HepG2 (cell line): ENCODE data around the gene NEUROG2. TPM values are rescaled to one million over a fixed set of nuclear protein-coding genes. Genes with fewer than 3 reads are reported as not detected.

Experiments
- HNRNPUL1 ChIP-seq: fragments of 200-400 bp; formaldehyde crosslinking; IDR thresholded peaks from 2 replicates; pipeline ENCODE4 v1.6.1; 2017; ENCODE audit warnings: low read depth, mild to moderate bottlenecking, low read length, moderate library complexity
- TBX3 ChIP-seq: fragments of 450-650 bp; IDR thresholded peaks from 2 replicates; pipeline ENCODE4 v1.6.1; 2017; ENCODE audit warnings: antibody characterized with exemption, mild to moderate bottlenecking, inconsistent platforms, borderline replicate concordance
- ZC3H13 ChIP-seq: sonication (generic); formaldehyde crosslinking; IDR thresholded peaks from 2 replicates; pipeline ENCODE4 v1.8.1; 2023; ENCODE audit warnings: mild to moderate bottlenecking, missing genetic modification reagents, moderate library complexity
- ZMYM2 ChIP-seq: sonication (generic); formaldehyde crosslinking; IDR thresholded peaks from 2 replicates; pipeline ENCODE4 v1.8.0; 2022; ENCODE audit warnings: mild to moderate bottlenecking, missing genetic modification reagents
- ZMYM4 ChIP-seq: sonication (generic); formaldehyde crosslinking; IDR thresholded peaks from 2 replicates; pipeline ENCODE4 v1.8.1; 2023; ENCODE audit warnings: mild to moderate bottlenecking, missing genetic modification reagents
- ZNF274 ChIP-seq: sonication (generic); formaldehyde crosslinking; IDR thresholded peaks from 2 replicates; pipeline ENCODE4 v1.5.1; 2020; ENCODE audit warnings: mild to moderate bottlenecking, missing genetic modification reagents
- ZNF737 ChIP-seq: sonication (generic); formaldehyde crosslinking; IDR thresholded peaks from 2 replicates; pipeline ENCODE4 v1.5.0; 2020; ENCODE audit warnings: missing genetic modification reagents, mild to moderate bottlenecking, borderline replicate concordance
- ZNF883 ChIP-seq: sonication (generic); formaldehyde crosslinking; IDR thresholded peaks from 2 replicates; pipeline ENCODE4 v1.5.1; 2020; ENCODE audit warnings: mild to moderate bottlenecking, missing genetic modification reagents; ENCODE audit errors: not compliant biosample characterization
- polyA plus RNA-seq, 8 experiments: library from polyadenylated mRNA; depleted of rRNA in 3 of 8; stranded (reverse) in 7 of 8; unstranded in 1 of 8; fragments of >200 nt; fragmentation: Illumina TruSeq in 4 of 8; extraction: Trizol in 4 of 8; gene quantifications; 2 replicates each; pipeline versions ENCODE4 v1.2.1 to v1.2.3, GENCODE V29; 2011 to 2016; ENCODE audit warnings: low read depth in 4 of 8, missing spikeins in 1 of 8, mixed read lengths in 1 of 8; ENCODE audit not compliant: insufficient read depth in 1 of 8
- total RNA-seq, 5 experiments: library from RNA; depleted of rRNA; stranded (reverse); fragments of >200 nt; fragmentation: Illumina TruSeq; extraction: Trizol; gene quantifications; 2 replicates each; pipeline ENCODE4 v1.2.3, GENCODE V29; 2016; ENCODE audit warnings: low read depth in 1 of 5
- TF ChIP-seq, protein P1 (sequence below): sonication (generic); formaldehyde crosslinking; IDR thresholded peaks from 2 replicates; pipeline ENCODE4 v1.4.0; 2020; ENCODE audit warnings: low read depth, mild to moderate bottlenecking, missing genetic modification reagents
- TF ChIP-seq, protein P2 (sequence below): sonication (generic); formaldehyde crosslinking; IDR thresholded peaks from 2 replicates; pipeline ENCODE4 v1.4.0; 2020; ENCODE audit warnings: missing genetic modification reagents, mild to moderate bottlenecking, borderline replicate concordance

The NEUROG2 gene
- total and polyA plus RNA-seq, 2 of the 13 experiments (the other 11 are each of a cell fraction or from before 2014, with no cell fraction given): not detected

DNA sequence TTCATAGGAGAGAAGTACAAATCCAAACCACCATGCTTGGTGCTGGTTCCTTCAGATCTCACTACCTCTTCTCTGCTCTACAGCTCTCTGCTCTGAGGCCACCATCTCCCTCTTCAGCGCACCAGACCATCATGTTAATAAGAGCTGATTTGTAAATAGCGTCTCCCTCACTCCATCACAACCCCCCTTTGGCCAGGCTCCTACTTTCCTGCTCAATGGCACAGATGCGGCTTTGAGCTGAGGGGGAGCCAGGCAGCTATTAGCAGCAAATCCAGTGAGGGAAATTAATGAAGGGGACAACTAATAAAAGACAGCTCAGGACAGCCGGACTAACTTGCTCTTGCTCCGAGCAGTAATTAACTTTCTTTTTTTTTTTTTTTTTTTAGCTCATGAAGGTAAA, 13.1 kb downstream of the NEUROG2 start (continued):
- TF ChIP-seq ZNF737: no peak
- no peak for TF ChIP-seq ZMYM4 (CRISPR knock-in tag)
- no peak for TF ChIP-seq ZNF883 (CRISPR knock-in tag)
- TF ChIP-seq, protein P1, sequence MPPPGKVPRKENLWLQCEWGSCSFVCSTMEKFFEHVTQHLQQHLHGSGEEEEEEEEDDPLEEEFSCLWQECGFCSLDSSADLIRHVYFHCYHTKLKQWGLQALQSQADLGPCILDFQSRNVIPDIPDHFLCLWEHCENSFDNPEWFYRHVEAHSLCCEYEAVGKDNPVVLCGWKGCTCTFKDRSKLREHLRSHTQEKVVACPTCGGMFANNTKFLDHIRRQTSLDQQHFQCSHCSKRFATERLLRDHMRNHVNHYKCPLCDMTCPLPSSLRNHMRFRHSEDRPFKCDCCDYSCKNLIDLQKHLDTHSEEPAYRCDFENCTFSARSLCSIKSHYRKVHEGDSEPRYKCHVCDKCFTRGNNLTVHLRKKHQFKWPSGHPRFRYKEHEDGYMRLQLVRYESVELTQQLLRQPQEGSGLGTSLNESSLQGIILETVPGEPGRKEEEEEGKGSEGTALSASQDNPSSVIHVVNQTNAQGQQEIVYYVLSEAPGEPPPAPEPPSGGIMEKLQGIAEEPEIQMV (CRISPR knock-in tag): no peak
- no peak for TF ChIP-seq ZMYM2
- TF ChIP-seq, protein P2, sequence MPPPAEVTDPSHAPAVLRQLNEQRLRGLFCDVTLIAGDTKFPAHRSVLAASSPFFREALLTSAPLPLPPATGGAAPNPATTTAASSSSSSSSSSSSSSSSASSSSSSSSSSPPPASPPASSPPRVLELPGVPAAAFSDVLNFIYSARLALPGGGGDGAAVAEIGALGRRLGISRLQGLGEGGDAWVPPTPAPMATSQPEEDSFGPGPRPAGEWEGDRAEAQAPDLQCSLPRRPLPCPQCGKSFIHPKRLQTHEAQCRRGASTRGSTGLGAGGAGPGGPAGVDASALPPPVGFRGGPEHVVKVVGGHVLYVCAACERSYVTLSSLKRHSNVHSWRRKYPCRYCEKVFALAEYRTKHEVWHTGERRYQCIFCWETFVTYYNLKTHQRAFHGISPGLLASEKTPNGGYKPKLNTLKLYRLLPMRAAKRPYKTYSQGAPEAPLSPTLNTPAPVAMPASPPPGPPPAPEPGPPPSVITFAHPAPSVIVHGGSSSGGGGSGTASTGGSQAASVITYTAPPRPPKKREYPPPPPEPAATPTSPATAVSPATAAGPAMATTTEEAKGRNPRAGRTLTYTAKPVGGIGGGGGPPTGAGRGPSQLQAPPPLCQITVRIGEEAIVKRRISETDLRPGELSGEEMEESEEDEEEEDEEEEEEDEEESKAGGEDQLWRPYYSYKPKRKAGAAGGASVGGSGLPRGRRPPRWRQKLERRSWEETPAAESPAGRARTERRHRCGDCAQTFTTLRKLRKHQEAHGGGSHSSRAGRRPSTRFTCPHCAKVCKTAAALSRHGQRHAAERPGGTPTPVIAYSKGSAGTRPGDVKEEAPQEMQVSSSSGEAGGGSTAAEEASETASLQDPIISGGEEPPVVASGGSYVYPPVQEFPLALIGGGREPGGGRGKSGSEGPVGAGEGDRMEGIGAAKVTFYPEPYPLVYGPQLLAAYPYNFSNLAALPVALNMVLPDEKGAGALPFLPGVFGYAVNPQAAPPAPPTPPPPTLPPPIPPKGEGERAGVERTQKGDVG (CRISPR knock-in tag): no peak
- TF ChIP-seq HNRNPUL1: no peak
- no peak for TF ChIP-seq ZNF274
- TF ChIP-seq TBX3: no peak
- no peak for TF ChIP-seq ZC3H13 (CRISPR knock-in tag)
